Breast epithelium (tissue), 4 donors: Measurements from ENCODE around the gene TNFRSF17. TPM values are rescaled to one million over a fixed set of nuclear protein-coding genes. Genes with fewer than 3 reads are reported as not detected.
"Not testable (repeated sequence)": the region's sequence is repeated elsewhere in the genome, so short reads cannot be mapped to it uniquely, and the experiment has no call there.

Experiments
- DNase-seq, 2 donors: peaks; one replicate each; pipeline ENCODE4 v3.0.0-alpha.2; 2019; ENCODE audit warnings: low spot score in 2 of 2
- H3K27ac ChIP-seq, 2 donors: fragments of 200-600 bp; sonication (generic) in 1 of 2; one replicate each; pipeline ENCODE4 v1.5.1; 2016 to 2019; ENCODE audit warnings: mild to moderate bottlenecking in 1 of 2
- H3K27me3 ChIP-seq, 2 donors: fragments of 200-600 bp; sonication (generic) in 1 of 2; one replicate each; pipeline versions ENCODE4 v1.5.1 to v1.6.0; 2017 to 2019; ENCODE audit warnings: control low read depth in 1 of 2, mild to moderate bottlenecking in 1 of 2
- H3K36me3 ChIP-seq: fragments of 200-600 bp; one replicate; pipeline ENCODE4 v1.5.1; 2019
- H3K4me1 ChIP-seq, 2 donors: fragments of 200-600 bp; sonication (generic); one replicate each; pipeline ENCODE4 v1.5.1; 2016 to 2019; ENCODE audit warnings: control low read depth in 1 of 2
- H3K4me3 ChIP-seq, 3 donors: fragments of 200-600 bp; sonication (generic); 1 replicate in 2 of 3; 2 replicates in 1 of 3; pipeline ENCODE4 v1.5.1; 2016 to 2019; ENCODE audit warnings: mild to moderate bottlenecking in 3 of 3, moderate library complexity in 2 of 3
- H3K9me3 ChIP-seq, 2 donors: fragments of 200-600 bp; sonication (generic) in 1 of 2; one replicate each; pipeline ENCODE4 v1.5.1; 2016 to 2019; ENCODE audit warnings: control low read depth in 1 of 2
- POLR2A ChIP-seq: fragments of 450-650 bp; IDR thresholded peaks from one replicate; pipeline ENCODE4 v1.6.1; 2016; ENCODE audit warnings: antibody characterized with exemption, mild to moderate bottlenecking, moderate library complexity
- POLR2AphosphoS5 ChIP-seq, 3 donors: sonication (generic); formaldehyde crosslinking; IDR thresholded peaks; one replicate each; pipeline ENCODE4 v1.6.1; 2017; ENCODE audit warnings: antibody characterized with exemption in 3 of 3
- intact Hi-C: fragments of 100-400 bp; cut with DNase I; formaldehyde crosslinking; loops from one replicate; pipeline ENCODE4 v1.15.1; 2023; ENCODE audit warnings: low total_unique reads
- total RNA-seq, 3 donors: library from RNA; depleted of rRNA; stranded (reverse); fragments of >200 nt; gene quantifications; one replicate each; pipeline ENCODE4 v1.1.0, GENCODE V29; 2016
- TF ChIP-seq, protein P1 (sequence below), 3 donors: fragments of 450-650 bp; IDR thresholded peaks; one replicate each; pipeline ENCODE4 v1.5.1; 2016 to 2017; ENCODE audit warnings: antibody characterized with exemption in 3 of 3, mild to moderate bottlenecking in 3 of 3, moderate library complexity in 3 of 3

Gene TNFRSF17
- total RNA-seq: under 1 TPM in 2 of 3 donors, not detected in 1; 0.44 to 0.98 TPM

DNA sequence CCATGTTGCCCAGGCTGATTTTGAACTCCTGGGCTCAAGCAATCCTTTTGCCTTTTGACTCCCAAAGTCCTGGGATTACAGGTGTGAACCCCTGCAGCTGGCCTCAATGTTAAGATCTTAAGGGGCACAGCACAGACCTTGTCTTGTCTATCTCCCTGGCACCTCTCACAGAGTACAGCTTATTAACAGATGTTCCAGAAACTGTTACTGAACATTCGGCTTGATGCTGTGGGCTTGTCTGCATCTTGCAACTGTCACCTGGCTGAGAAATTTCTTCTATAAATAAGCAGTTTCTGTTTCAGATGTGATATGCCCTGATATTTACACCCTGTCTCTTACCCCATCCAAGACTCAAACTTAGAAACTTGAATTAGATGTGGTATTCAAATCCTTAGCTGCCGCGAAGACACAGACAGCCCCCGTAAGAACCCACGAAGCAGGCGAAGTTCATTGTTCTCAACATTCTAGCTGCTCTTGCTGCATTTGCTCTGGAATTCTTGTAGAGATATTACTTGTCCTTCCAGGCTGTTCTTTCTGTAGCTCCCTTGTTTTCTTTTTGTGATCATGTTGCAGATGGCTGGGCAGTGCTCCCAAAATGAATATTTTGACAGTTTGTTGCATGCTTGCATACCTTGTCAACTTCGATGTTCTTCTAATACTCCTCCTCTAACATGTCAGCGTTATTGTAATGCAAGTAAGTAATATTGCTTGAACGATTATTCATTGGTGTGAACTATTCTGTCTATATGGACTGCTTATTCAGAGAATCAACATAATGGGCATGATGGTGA is at the start of gene TNFRSF17:
Gene TNFRSF17, plus strand, starts transcription at position 450 of the 791 bp plus-strand sequence. Its CDS starts 115 bp downstream, at position 565.
- Histone ChIP-seq H3K27me3 (no peaks in the 10 kb centered on the region), H3K4me3 (no peak within 1 kb of the TSS), H3K36me3 (no peaks in the 10 kb centered on the region), H3K27ac (no peak within 1 kb of the TSS), H3K9me3 (no peaks in the 10 kb centered on the region), H3K4me1 (peaks cover 0 to 3% of the 10 kb centered on the region in 2 donors)
- TF ChIP-seq, protein P1, sequence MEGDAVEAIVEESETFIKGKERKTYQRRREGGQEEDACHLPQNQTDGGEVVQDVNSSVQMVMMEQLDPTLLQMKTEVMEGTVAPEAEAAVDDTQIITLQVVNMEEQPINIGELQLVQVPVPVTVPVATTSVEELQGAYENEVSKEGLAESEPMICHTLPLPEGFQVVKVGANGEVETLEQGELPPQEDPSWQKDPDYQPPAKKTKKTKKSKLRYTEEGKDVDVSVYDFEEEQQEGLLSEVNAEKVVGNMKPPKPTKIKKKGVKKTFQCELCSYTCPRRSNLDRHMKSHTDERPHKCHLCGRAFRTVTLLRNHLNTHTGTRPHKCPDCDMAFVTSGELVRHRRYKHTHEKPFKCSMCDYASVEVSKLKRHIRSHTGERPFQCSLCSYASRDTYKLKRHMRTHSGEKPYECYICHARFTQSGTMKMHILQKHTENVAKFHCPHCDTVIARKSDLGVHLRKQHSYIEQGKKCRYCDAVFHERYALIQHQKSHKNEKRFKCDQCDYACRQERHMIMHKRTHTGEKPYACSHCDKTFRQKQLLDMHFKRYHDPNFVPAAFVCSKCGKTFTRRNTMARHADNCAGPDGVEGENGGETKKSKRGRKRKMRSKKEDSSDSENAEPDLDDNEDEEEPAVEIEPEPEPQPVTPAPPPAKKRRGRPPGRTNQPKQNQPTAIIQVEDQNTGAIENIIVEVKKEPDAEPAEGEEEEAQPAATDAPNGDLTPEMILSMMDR (IDR thresholded peaks at IDR 0.05): no peak
- no peak for TF ChIP-seq POLR2AphosphoS5 (IDR thresholded peaks at IDR 0.05)
- no peak for TF ChIP-seq POLR2A
- DNase-seq: no peak
- intact Hi-C loops: no loop called here

DNA sequence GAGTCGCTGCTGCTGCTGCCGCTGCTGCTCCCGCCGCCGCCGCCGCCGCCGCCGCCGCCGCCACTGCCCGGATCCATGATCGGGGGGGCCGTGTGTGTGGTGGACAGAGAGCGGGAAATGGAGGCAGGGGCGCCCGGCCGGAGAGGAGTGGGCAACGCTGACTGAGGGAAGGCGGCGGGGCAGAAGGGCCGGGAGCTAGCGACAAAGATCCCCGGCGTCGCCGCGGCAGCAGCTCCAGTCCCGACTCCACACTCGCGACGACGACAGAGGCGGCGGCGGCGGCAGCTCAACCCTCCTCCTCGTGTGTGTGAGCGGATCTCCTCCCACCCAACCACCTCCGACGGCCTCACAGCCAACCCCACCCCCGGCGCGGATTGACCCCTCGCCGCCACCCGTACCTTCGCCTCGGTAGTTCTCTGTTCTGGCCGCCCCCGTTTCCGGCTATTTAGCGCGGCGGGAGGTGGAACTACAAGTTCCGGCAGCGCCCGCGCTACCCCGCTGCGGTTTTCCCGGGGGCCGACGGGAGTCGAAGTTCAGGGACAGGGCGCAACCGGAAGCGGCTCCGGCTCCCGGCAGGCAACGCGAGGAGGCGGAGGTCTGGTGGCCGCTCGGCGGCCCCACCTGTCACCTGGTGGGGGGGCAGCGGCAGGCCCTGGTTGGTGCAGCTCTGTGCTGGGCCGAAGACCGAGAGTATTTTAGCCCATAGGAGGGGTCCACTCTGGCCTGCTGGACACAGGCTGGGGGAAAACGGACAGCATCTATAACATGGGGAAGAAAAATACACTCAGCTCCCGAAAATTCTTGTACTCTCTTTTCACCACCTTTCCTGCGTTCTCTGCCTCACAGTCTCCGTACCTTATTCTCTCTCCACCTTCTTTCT is 49.1 kb upstream of the TNFRSF17 start, which contains the start of gene GSPT1:
Gene GSPT1, minus strand, starts transcription at position 313 of the 880 bp plus-strand sequence. Its CDS starts 236 bp downstream, at position 77.
- TF ChIP-seq POLR2AphosphoS5 (IDR thresholded peaks at IDR 0.05): peak; percentile 92 to 94 (median 93)
- peak; percentile 53 for TF ChIP-seq POLR2A
- TF ChIP-seq, protein P1 (IDR thresholded peaks at IDR 0.05): peak; percentile 42 to 81 (median 60)
- DNase-seq: peak; percentile 98 to 99
- H3K9me3 ChIP-seq: no peaks in the 10 kb centered on the region
- H3K36me3 ChIP-seq: no peaks in the 10 kb centered on the region
- H3K27me3 ChIP-seq: no peaks in the 10 kb centered on the region
- H3K4me1 ChIP-seq: peaks cover 4 to 13% of the 10 kb centered on the region in 2 donors
- intact Hi-C loops: no loop called here
- H3K27ac ChIP-seq: peak within 1 kb of the TSS; percentile 91 to 96
- peak within 1 kb of the TSS; percentile 82 to 98 (median 95) for H3K4me3 ChIP-seq

DNA sequence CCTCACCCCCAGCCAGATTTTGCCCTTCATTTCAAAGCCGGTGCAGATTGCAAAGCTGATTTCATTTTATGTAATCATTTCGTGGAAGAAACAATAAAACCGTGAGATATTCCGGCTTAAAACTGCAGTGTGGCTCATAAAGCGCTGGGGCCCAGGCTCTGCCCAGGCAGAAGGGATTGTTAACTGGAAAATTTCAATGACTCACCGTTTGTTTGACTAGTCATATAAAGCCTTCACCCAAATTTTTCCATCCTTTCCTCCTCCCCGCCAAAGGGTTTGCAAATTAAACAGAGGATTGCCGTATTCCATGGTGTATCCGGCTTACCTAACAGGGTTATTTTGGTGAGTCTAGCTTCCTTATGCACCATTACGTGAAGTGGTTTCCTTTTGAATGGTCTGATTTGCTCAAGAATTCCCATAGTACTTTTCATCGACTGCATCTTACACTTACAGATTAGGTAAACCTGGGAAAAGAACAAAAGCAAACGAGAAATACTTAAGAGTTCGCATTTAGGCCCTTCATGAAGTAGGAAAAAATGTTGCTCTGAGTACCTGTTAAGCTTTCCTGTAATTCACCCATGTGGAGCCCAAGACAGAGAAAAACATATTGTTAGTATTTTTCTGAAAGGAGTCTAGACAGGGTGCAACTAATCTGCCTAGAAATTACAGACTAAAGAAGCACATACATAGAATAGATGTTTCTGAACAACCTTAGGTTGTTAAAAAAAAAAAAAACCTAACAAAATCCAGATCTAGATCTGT is 48.3 kb upstream of the TNFRSF17 start:
- no peaks in the 10 kb centered on the region for H3K27me3 ChIP-seq
- intact Hi-C loops: no loop called here
- peaks cover 4 to 13% of the 10 kb centered on the region in 2 donors for H3K4me1 ChIP-seq
- peak overlapping the region; percentile 82 to 98 (median 95) for H3K4me3 ChIP-seq
- no peaks in the 10 kb centered on the region for H3K36me3 ChIP-seq
- TF ChIP-seq, protein P1 (IDR thresholded peaks at IDR 0.05): no peak
- no peak for TF ChIP-seq POLR2A
- no peak for TF ChIP-seq POLR2AphosphoS5 (IDR thresholded peaks at IDR 0.05)
- peak in 1 of 2 donors; percentile 53 for DNase-seq
- H3K9me3 ChIP-seq: no peaks in the 10 kb centered on the region
- H3K27ac ChIP-seq: peak overlapping the region; percentile 91 to 96

DNA sequence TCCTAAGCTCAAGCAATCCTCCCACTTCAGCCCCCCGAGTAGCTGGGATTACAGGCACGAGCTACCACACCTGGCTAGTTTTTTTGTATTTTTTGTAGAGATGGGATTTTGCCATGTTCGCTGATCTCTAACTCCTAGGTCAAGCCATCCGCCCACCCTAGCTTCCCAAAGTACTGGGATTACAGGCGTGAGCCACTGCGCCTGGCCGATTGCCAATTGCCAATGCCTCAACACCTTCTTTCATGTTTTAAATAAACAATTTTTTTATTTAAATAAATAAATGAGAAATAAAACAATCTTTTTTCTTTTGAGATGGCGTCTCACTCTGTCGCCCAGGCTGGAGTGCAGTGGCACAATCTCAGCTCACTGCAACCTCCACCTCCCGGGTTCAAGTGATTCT is 41.0 kb upstream of the TNFRSF17 start:
- H3K4me3 ChIP-seq, DNase-seq, H3K27ac ChIP-seq, H3K4me1 ChIP-seq, intact Hi-C loops, H3K27me3 ChIP-seq, H3K36me3 ChIP-seq, H3K9me3 ChIP-seq: not testable (repeated sequence)

DNA sequence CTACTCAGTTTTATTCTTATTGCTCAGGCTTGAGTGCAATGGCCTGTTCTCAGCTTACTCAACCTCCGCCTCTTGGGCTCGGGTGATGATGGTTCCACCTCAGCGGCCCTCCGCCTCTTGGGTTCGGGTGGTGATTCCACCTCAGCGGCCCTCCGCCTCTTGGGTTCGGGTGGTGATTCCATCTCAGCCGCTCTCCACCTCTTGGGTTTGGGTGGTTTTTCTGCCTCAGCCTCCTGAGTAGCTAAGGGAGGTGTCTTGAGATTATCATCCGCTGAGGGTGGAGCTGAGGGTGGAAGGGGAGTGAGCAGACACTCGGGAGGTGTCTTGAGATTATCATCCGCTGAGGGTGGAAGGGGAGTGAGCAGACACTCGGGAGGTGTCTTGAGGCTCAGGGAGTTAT is 37.7 kb upstream of the TNFRSF17 start:
- H3K4me1 ChIP-seq, H3K9me3 ChIP-seq, H3K27ac ChIP-seq, H3K27me3 ChIP-seq, H3K36me3 ChIP-seq, intact Hi-C loops, H3K4me3 ChIP-seq, DNase-seq: not testable (repeated sequence)

DNA sequence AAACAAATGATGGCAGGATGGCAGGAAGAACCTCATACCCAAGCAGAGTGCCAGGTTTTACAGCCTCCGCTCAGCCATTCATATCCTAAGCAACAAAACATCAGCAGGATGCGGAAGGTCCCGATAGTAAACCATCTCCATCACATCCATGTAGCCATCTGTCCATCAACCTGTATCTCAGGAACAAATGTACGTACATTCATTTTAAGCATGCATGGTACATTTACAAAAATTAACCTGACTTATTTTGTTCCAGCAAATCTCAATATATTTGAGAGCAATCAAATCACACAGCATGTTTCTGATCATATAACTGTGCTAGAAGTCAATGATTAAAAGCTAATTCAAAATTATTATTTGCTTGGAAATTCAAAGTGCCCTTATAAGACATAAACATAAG is 23.1 kb upstream of the TNFRSF17 start, which contains the start of gene NPIPB2:
Gene NPIPB2, minus strand, starts transcription at position 101 of the 400 bp plus-strand sequence. Its CDS starts 0 bp downstream, at position 101.
- H3K27ac ChIP-seq, H3K9me3 ChIP-seq, H3K4me3 ChIP-seq, intact Hi-C loops, DNase-seq, H3K27me3 ChIP-seq, H3K4me1 ChIP-seq, H3K36me3 ChIP-seq: not testable (repeated sequence)
